Measurements from ENCODE around the gene SH3RF3. TPM values are rescaled to one million over a fixed set of nuclear protein-coding genes. Genes with fewer than 3 reads are reported as not detected.

SH3RF3 gene
- total RNA-seq, 1 donor from 2014 or later = 1.3 TPM

DNA sequence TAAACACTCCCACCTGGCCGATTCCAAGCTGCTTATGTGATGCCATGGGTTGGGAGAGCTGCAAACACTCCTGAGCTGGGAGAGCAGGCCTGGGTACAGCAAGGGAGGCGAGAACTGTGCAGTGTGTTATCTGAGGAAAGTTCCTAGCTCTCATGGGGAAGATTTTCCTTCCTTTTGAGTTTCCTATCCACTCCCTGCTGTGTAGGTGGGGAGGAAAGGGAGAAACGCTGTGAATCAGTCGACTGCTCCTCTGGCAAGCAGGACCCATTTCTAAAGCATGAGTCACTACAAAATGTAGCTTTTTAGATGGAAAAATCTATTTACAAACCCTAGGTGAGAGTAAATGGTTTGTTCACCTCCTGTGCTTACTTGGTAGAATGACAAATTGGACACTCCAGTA is 80.4 kb downstream of the SH3RF3 start:
- Mint-ChIP-seq H3K4me1 (ENCODE audit: low read depth) (no peaks in the 10 kb centered on the region), H3K4me3 (ENCODE audit: low read depth) (no peak overlapping the region), H3K27ac (no peak overlapping the region), H3K9me3 (ENCODE audit: low read depth) (no peaks in the 10 kb centered on the region), H3K36me3 (ENCODE audit: insufficient read depth) (no peaks in the 10 kb centered on the region), H3K27me3 (peaks cover 28% of the 10 kb centered on the region)
- no peak for TF ChIP-seq CTCF (IDR thresholded peaks at IDR 0.05; ENCODE audit: unreplicated experiment)
- no peak for DNase-seq (ENCODE audit: low spot score, unreplicated experiment)

- Mint-ChIP-seq H3K27ac (no peak overlapping the region), H3K36me3 (ENCODE audit: insufficient read depth) (no peaks in the 10 kb centered on the region), H3K9me3 (ENCODE audit: low read depth) (no peaks in the 10 kb centered on the region), H3K27me3 (peaks cover 28% of the 10 kb centered on the region), H3K4me1 (ENCODE audit: low read depth) (no peaks in the 10 kb centered on the region), H3K4me3 (ENCODE audit: low read depth) (no peak overlapping the region)
- DNase-seq (ENCODE audit: low spot score, unreplicated experiment) = no peak
- TF ChIP-seq CTCF (IDR thresholded peaks at IDR 0.05; ENCODE audit: unreplicated experiment) = no peak
Observed at GRCh38 chr2:109209941-109210340, 80.9 kb downstream of the SH3RF3 start.

GRCh38 chr2:109210431-109211200 is 81.6 kb downstream of the SH3RF3 start:
- no peak for TF ChIP-seq CTCF (IDR thresholded peaks at IDR 0.05; ENCODE audit: unreplicated experiment)
- H3K36me3 Mint-ChIP-seq (ENCODE audit: insufficient read depth) = no peaks in the 10 kb centered on the region
- H3K27me3 Mint-ChIP-seq = peaks cover 32% of the 10 kb centered on the region
- peak overlapping the region; percentile 73 for H3K27ac Mint-ChIP-seq
- no peak overlapping the region for H3K4me3 Mint-ChIP-seq (ENCODE audit: low read depth)
- H3K4me1 Mint-ChIP-seq (ENCODE audit: low read depth) = no peaks in the 10 kb centered on the region
- no peak for DNase-seq (ENCODE audit: low spot score, unreplicated experiment)
- H3K9me3 Mint-ChIP-seq (ENCODE audit: low read depth) = no peaks in the 10 kb centered on the region

- no peaks in the 10 kb centered on the region for H3K4me1 Mint-ChIP-seq (ENCODE audit: low read depth)
- no peaks in the 10 kb centered on the region for H3K9me3 Mint-ChIP-seq (ENCODE audit: low read depth)
- TF ChIP-seq CTCF (IDR thresholded peaks at IDR 0.05; ENCODE audit: unreplicated experiment) = no peak
- H3K27ac Mint-ChIP-seq = no peak overlapping the region
- peaks cover 36% of the 10 kb centered on the region for H3K27me3 Mint-ChIP-seq
- H3K4me3 Mint-ChIP-seq (ENCODE audit: low read depth) = no peak overlapping the region
- no peaks in the 10 kb centered on the region for H3K36me3 Mint-ChIP-seq (ENCODE audit: insufficient read depth)
- no peak for DNase-seq (ENCODE audit: low spot score, unreplicated experiment)
Observed at GRCh38 chr2:109211315-109211714, 82.3 kb downstream of the SH3RF3 start.

DNA sequence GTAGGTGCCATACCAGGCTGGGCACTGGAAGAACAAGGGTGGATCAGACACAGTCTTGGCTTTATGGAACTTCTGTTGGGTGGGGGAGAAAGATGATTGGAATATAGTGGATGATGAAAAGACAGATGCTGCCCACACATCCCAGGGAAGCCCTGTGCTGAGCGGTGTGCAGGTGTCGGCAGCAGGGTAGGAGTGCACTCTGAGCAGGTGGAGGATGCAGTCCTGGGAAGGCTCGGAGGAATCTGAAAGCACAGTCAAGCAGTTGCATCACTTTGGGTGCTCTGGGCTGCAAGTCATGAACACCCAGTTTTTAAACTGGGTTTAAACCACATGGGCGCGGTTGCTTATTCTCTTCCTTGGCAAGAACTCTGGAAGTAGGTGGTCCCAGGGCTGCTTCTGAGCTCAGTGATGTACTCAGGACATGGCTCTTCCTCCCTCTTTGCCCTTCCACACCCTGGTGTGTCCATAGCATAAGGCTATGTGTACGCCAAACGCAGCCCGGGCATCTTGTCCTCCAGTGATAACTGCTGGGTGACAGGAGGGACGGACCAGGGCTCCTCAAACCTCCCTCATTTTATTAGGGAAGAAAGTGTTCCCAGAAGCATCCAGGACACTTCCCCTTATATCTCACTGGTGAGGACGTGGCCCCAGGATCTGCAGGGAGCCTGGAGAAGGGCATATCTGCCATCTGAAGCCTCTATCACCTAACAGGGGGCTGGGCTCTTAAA is 84.0 kb downstream of the SH3RF3 start:
- peak overlapping the region; percentile 30 for H3K27ac Mint-ChIP-seq
- no peak overlapping the region for H3K4me3 Mint-ChIP-seq (ENCODE audit: low read depth)

More for the DNA sequence above, 84.0 kb downstream of the SH3RF3 start:
- Mint-ChIP-seq H3K9me3 (ENCODE audit: low read depth) (no peaks in the 10 kb centered on the region), H3K27me3 (peaks cover 38% of the 10 kb centered on the region), H3K36me3 (ENCODE audit: insufficient read depth) (no peaks in the 10 kb centered on the region), H3K4me1 (ENCODE audit: low read depth) (no peaks in the 10 kb centered on the region)
- DNase-seq (ENCODE audit: low spot score, unreplicated experiment) = no peak
- no peak for TF ChIP-seq CTCF (IDR thresholded peaks at IDR 0.05; ENCODE audit: unreplicated experiment)
